Brain microvascular endothelial cell (primary cell): Measurements from ENCODE around the gene VMAC.

Experiments
- DNase-seq: peaks from one replicate; pipeline ENCODE4 v3.0.0-alpha.2; 2020
- H3K27ac ChIP-seq: fragments of 250-450 bp; sonication (Bioruptor Pico); 2 replicates; pipeline ENCODE4 v1.5.1; 2020; ENCODE audit warnings: mild to moderate bottlenecking, moderate library complexity
- H3K27me3 ChIP-seq: fragments of 250-450 bp; sonication (Bioruptor Pico); replicated peaks from 2 replicates; pipeline ENCODE4 v1.5.1; 2020; ENCODE audit warnings: mild to moderate bottlenecking
- H3K36me3 ChIP-seq: fragments of 250-450 bp; sonication (Bioruptor Pico); replicated peaks from 2 replicates; pipeline ENCODE4 v1.5.1; 2020; ENCODE audit warnings: mild to moderate bottlenecking
- H3K4me3 ChIP-seq: 2 replicates; pipeline ENCODE4 v1.5.1; 2011; ENCODE audit warnings: low read depth, mild to moderate bottlenecking, control low read depth, low read length, moderate library complexity
- CTCF ChIP-seq: IDR thresholded peaks from 2 replicates; pipeline ENCODE4 v1.5.1; 2011; ENCODE audit warnings: low read depth, mild to moderate bottlenecking, moderate library complexity, low read length, control low read depth, inconsistent platforms; ENCODE audit errors: missing control alignments
- in situ Hi-C: cut with HindIII; loops from 2 replicates; pipeline ENCODE4 v1.10.0; 2017; ENCODE audit warnings: low sequenced_read_pairs, low pct_ligation_motif_present

VMAC gene

DNA sequence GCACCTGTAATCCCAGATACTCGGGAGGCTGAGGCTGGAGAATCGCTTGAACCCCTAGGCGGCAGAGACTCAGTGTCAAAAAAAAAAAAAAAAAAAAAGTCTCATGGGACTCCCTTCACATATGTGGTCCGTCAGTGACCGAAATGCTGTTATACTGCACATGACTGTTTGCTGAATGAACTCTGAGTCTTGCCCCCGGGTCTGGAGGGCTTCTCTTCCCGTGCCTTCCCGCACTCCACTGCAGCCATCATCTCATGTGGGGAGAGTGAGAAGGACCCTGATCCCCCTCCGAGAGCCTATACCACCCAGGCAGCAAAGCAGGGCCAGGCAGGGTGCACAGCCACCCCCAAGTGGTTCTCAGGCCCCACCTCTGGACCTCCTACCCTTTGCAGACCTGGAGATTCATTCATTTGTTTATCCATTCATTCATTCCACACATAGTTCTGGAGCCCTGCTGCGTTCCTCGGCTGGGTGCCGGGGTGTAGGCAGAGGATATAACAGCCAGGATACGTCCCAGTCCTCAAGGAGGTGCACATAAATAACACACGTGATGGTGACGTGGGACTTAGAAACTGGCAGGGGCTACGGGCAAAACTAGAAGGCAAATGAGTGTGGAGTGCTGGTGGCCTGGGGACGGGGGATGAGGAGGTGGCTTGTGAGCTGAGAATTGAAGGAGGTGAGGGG, 15.2 kb upstream of the VMAC start:
- no peak for DNase-seq
- no peak overlapping the region for H3K4me3 ChIP-seq
- no peaks in the 10 kb centered on the region for H3K36me3 ChIP-seq
- in situ Hi-C loops, result no loop called here
- TF ChIP-seq CTCF, result no peak
- H3K27me3 ChIP-seq, result no peaks in the 10 kb centered on the region
- no peak overlapping the region for H3K27ac ChIP-seq

- no peak for TF ChIP-seq CTCF
- no peak for DNase-seq
- in situ Hi-C loops, result no loop called here
- Histone ChIP-seq H3K27me3 (no peaks in the 10 kb centered on the region), H3K36me3 (peaks cover 5% of the 10 kb centered on the region), H3K4me3 (no peak overlapping the region), H3K27ac (no peak overlapping the region)
Measured at GRCh38 chr19:5890099-5890498, 14.6 kb upstream of the VMAC start.

- in situ Hi-C loops, result no loop called here
- no peak for TF ChIP-seq CTCF
- Histone ChIP-seq H3K36me3 (peaks cover 16% of the 10 kb centered on the region), H3K4me3 (no peak overlapping the region), H3K27ac (no peak overlapping the region), H3K27me3 (no peaks in the 10 kb centered on the region)
- DNase-seq, result no peak
Measured at GRCh38 chr19:5891572-5891937, 13.1 kb upstream of the VMAC start.

GRCh38 chr19:5891938-5892771, 12.5 kb upstream of the VMAC start:
- peak; percentile 18 for DNase-seq
- H3K27ac ChIP-seq, result no peak overlapping the region
- H3K4me3 ChIP-seq, result no peak overlapping the region
- no peaks in the 10 kb centered on the region for H3K27me3 ChIP-seq
- peaks cover 16% of the 10 kb centered on the region for H3K36me3 ChIP-seq
- in situ Hi-C loops, result no loop called here
- TF ChIP-seq CTCF, result peak; percentile 85

- H3K27ac ChIP-seq, result no peak overlapping the region
- no peak overlapping the region for H3K4me3 ChIP-seq
- no peaks in the 10 kb centered on the region for H3K27me3 ChIP-seq
- H3K36me3 ChIP-seq, result peaks cover 16% of the 10 kb centered on the region
- in situ Hi-C loops, result no loop called here
- DNase-seq, result no peak
- TF ChIP-seq CTCF, result no peak
Measured at GRCh38 chr19:5892772-5893275, 11.8 kb upstream of the VMAC start.
